Measurements from ENCODE around the gene WDR62.

GRCh38 chr19:36099166-36099785 lies 44.6 kb downstream of the WDR62 start:
- no peak for TF ChIP-seq CTCF (tag by site-specific recombination; IDR thresholded peaks at IDR 0.05)
- no peak for TF ChIP-seq ZNF416 (tag by site-specific recombination; IDR thresholded peaks at IDR 0.05)
- no peak for TF ChIP-seq ZNF423 (tag by site-specific recombination; IDR thresholded peaks at IDR 0.05)
- no peak for TF ChIP-seq ZNF211 (tag by site-specific recombination; IDR thresholded peaks at IDR 0.05; ENCODE audit: low read depth)
- TF ChIP-seq ZNF10 (tag by site-specific recombination; IDR thresholded peaks at IDR 0.05) = no peak
- no peak for TF ChIP-seq ZNF335 (tag by site-specific recombination; conservative IDR thresholded peaks at IDR 0.05)

Data from HEK293 (cell line).